Stimulated activated CD8-positive, alpha-beta memory T cell treated with anti-CD3 and anti-CD28 coated beads, Interleukin-15, amount 100 ng/mL, for 1 hour (primary cell): ENCODE results near the gene UBE2E2.

Source experiments
- DNase-seq: peaks from one replicate; pipeline ENCODE4 v3.0.0-alpha.2; 2020; ENCODE audit warnings: low read depth

Gene UBE2E2

GRCh38 chr3:23484386-23484785 is 281.3 kb downstream of the UBE2E2 start:
- no peak for DNase-seq

- no peak for DNase-seq
Observed at GRCh38 chr3:23485922-23486321, 282.8 kb downstream of the UBE2E2 start.

- DNase-seq, result no peak
Observed at GRCh38 chr3:23487015-23487414, 283.9 kb downstream of the UBE2E2 start.

- no peak for DNase-seq
Observed at GRCh38 chr3:23488618-23489017, 285.5 kb downstream of the UBE2E2 start.

GRCh38 chr3:23489300-23490158 is 286.4 kb downstream of the UBE2E2 start:
- DNase-seq, result no peak

GRCh38 chr3:23490459-23490858 is 287.3 kb downstream of the UBE2E2 start:
- no peak for DNase-seq

GRCh38 chr3:23492057-23492456 is 288.9 kb downstream of the UBE2E2 start:
- no peak for DNase-seq

GRCh38 chr3:23493889-23494288 is 290.8 kb downstream of the UBE2E2 start:
- no peak for DNase-seq

GRCh38 chr3:23494967-23495366 is 291.8 kb downstream of the UBE2E2 start:
- DNase-seq, result no peak

GRCh38 chr3:23495507-23495906 is 292.4 kb downstream of the UBE2E2 start:
- DNase-seq, result no peak

- DNase-seq, result no peak
Observed at GRCh38 chr3:23496165-23496564, 293.0 kb downstream of the UBE2E2 start.

- DNase-seq, result no peak
Observed at GRCh38 chr3:23497156-23497555, 294.0 kb downstream of the UBE2E2 start.

- DNase-seq, result no peak
Observed at GRCh38 chr3:23501201-23501802, 298.2 kb downstream of the UBE2E2 start.

GRCh38 chr3:23508464-23508863 is 305.3 kb downstream of the UBE2E2 start:
- no peak for DNase-seq

- DNase-seq, result no peak
Observed at GRCh38 chr3:23518441-23518840, 315.3 kb downstream of the UBE2E2 start.

GRCh38 chr3:23519314-23520208 is 316.4 kb downstream of the UBE2E2 start:
- DNase-seq, result no peak

- no peak for DNase-seq
Observed at GRCh38 chr3:23527326-23527725, 324.2 kb downstream of the UBE2E2 start.

- DNase-seq, result no peak
Observed at GRCh38 chr3:23533596-23533995, 330.5 kb downstream of the UBE2E2 start.

GRCh38 chr3:23533996-23534395 is 330.9 kb downstream of the UBE2E2 start:
- no peak for DNase-seq

- DNase-seq, result no peak
Observed at GRCh38 chr3:23537101-23537551, 334.0 kb downstream of the UBE2E2 start.

GRCh38 chr3:23539185-23539584 is 336.1 kb downstream of the UBE2E2 start:
- no peak for DNase-seq

GRCh38 chr3:23540600-23540999 is 337.5 kb downstream of the UBE2E2 start:
- no peak for DNase-seq

- DNase-seq, result no peak
Observed at GRCh38 chr3:23542079-23542478, 339.0 kb downstream of the UBE2E2 start.
